Upper lobe of right lung (tissue), 1 donor: Measurements from ENCODE around the gene ABCD2. TPM values are rescaled to one million over a fixed set of nuclear protein-coding genes. Genes with fewer than 3 reads are reported as not detected.
"Not testable (repeated sequence)": the region's sequence is repeated elsewhere in the genome, so short reads cannot be mapped to it uniquely, and the experiment has no call there.

Experiments used
- ATAC-seq: fragments of 200-7000 bp; cut with Tn5 transposase; one replicate; pipeline ENCODE4 v1.9.1; 2020; ENCODE audit warnings: mild to moderate bottlenecking, moderate library complexity
- DNase-seq: peaks from one replicate; pipeline ENCODE4 v3.0.0-alpha.2; 2020
- H3K27ac ChIP-seq: fragments of 200-600 bp; one replicate; pipeline ENCODE4 v1.8.0; 2022
- H3K27me3 ChIP-seq: fragments of 200-600 bp; one replicate; pipeline ENCODE4 v1.8.0; 2022; ENCODE audit warnings: mild to moderate bottlenecking
- H3K36me3 ChIP-seq: fragments of 200-600 bp; one replicate; pipeline ENCODE4 v1.8.0; 2022
- H3K4me1 ChIP-seq: fragments of 200-600 bp; one replicate; pipeline ENCODE4 v1.8.0; 2022
- H3K4me3 ChIP-seq: fragments of 200-600 bp; one replicate; pipeline ENCODE4 v1.8.0; 2022; ENCODE audit warnings: mild to moderate bottlenecking
- H3K9me3 ChIP-seq: fragments of 200-600 bp; one replicate; pipeline ENCODE4 v1.8.0; 2022
- intact Hi-C: fragments of 100-400 bp; cut with DNase I; formaldehyde crosslinking; loops from one replicate; pipeline ENCODE4 v1.11.0; 2022
- total RNA-seq: library from RNA; stranded (reverse); fragmentation: NEBNext Ultra II Directional; extraction: Animal tissue kit (Norgen Biotek cat#: 25700); gene quantifications from one replicate; pipeline ENCODE4 v1.2.1, GENCODE V29; 2021
- TF ChIP-seq, protein P1 (sequence below): fragments of 200-600 bp; IDR thresholded peaks from one replicate; pipeline ENCODE4 v1.8.0; 2022; ENCODE audit warnings: antibody characterized with exemption
- donor health status: DM: no; HTN: yes; CAD: no; lungs with severe emphysema.

The ABCD2 gene
- total RNA-seq, 1 donor from 2014 or later, result 0.46 TPM

DNA sequence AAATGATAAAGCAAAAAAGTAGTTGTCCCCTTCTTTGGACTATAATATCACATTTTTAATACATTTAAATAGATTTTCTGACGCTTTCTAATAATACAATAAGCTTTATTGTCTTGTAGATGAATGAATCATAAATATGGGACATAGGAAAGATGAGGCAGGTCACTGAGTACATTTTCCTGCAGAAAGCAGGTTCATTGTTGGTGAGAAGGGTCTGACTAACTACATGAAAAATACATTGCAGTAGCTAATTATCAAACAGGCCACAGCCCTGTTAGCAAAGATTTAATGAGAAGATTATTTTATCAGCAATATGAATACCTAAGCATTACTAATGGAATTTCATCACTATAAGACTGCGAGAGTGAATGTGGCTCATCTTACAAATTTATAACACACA, 45.6 kb downstream of the ABCD2 start:
- Histone ChIP-seq H3K4me1 (no peaks in the 10 kb centered on the region), H3K4me3 (no peak overlapping the region), H3K27me3 (no peaks in the 10 kb centered on the region), H3K27ac (no peak overlapping the region), H3K36me3 (no peaks in the 10 kb centered on the region), H3K9me3 (no peaks in the 10 kb centered on the region)
- DNase-seq, result no peak
- intact Hi-C loops, result no loop called here
- TF ChIP-seq, protein P1, sequence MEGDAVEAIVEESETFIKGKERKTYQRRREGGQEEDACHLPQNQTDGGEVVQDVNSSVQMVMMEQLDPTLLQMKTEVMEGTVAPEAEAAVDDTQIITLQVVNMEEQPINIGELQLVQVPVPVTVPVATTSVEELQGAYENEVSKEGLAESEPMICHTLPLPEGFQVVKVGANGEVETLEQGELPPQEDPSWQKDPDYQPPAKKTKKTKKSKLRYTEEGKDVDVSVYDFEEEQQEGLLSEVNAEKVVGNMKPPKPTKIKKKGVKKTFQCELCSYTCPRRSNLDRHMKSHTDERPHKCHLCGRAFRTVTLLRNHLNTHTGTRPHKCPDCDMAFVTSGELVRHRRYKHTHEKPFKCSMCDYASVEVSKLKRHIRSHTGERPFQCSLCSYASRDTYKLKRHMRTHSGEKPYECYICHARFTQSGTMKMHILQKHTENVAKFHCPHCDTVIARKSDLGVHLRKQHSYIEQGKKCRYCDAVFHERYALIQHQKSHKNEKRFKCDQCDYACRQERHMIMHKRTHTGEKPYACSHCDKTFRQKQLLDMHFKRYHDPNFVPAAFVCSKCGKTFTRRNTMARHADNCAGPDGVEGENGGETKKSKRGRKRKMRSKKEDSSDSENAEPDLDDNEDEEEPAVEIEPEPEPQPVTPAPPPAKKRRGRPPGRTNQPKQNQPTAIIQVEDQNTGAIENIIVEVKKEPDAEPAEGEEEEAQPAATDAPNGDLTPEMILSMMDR, result no peak
- no peak for ATAC-seq

DNA sequence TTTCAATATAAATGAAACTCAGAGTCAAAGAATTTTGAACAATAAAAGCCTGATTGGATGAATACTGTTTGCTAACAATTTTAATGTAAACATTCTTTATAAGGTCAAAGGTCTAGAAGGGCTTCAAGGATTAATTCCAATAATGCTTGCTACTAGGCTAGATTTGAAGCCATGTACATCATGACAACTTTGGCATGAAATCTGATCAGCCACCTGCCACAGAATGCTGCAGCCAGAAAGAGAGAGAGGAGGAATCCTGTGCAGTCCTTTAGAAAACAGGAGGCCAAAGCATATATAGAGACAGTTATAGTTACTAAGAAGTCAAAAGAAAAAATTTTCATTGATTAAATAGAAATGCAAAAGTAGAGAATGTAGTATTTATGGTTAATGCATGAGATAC, 47.1 kb downstream of the ABCD2 start:
- intact Hi-C loops, result no loop called here
- TF ChIP-seq, protein P1, result no peak
- no peak overlapping the region for H3K4me3 ChIP-seq

GRCh38 chr12:39571351-39571750, 48.3 kb downstream of the ABCD2 start:
- Histone ChIP-seq H3K4me1 (no peaks in the 10 kb centered on the region), H3K9me3 (no peaks in the 10 kb centered on the region), H3K27ac (no peak overlapping the region), H3K4me3 (no peak overlapping the region), H3K27me3 (no peaks in the 10 kb centered on the region), H3K36me3 (no peaks in the 10 kb centered on the region)
- intact Hi-C loops, result no loop called here
- TF ChIP-seq, protein P1, result no peak
- DNase-seq, result no peak
- ATAC-seq, result no peak

More for the DNA sequence above, 47.1 kb downstream of the ABCD2 start:
- DNase-seq (no peak), ATAC-seq (no peak)
- H3K9me3 ChIP-seq, result no peaks in the 10 kb centered on the region
- no peaks in the 10 kb centered on the region for H3K27me3 ChIP-seq
- no peaks in the 10 kb centered on the region for H3K36me3 ChIP-seq
- H3K27ac ChIP-seq, result no peak overlapping the region
- H3K4me1 ChIP-seq, result no peaks in the 10 kb centered on the region

- Histone ChIP-seq H3K36me3 (no peaks in the 10 kb centered on the region), H3K9me3 (no peaks in the 10 kb centered on the region), H3K4me3 (no peak overlapping the region), H3K27me3 (no peaks in the 10 kb centered on the region), H3K27ac (no peak overlapping the region), H3K4me1 (no peaks in the 10 kb centered on the region)
- DNase-seq (no peak), ATAC-seq (no peak)
- TF ChIP-seq, protein P1, result no peak
- intact Hi-C loops, result no loop called here
Measured at GRCh38 chr12:39553476-39553875, 66.1 kb downstream of the ABCD2 start.

DNA sequence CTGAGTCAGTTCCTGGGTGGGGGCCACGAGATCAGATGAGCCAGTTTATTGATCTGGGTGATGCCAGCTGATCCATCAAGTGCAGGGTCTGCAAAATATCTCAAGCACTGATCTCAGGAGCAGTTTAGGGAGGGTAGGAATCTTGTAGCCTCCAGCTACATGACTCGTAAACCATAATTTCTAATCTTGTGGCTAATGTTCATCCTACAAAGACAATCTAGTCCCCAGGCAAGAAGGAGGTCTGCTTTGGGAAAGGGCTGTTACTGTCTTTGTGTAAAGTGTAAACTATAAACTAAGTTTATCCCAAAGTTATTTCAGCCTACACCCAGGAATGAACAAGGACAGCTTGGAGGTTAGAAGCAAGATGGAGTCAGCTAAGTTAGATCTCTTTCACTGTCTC, 75.4 kb downstream of the ABCD2 start:
- H3K27ac ChIP-seq, H3K27me3 ChIP-seq, DNase-seq, H3K36me3 ChIP-seq, H3K4me3 ChIP-seq, H3K9me3 ChIP-seq, intact Hi-C loops, H3K4me1 ChIP-seq, ATAC-seq: not testable (repeated sequence)

GRCh38 chr12:39541471-39541870, 78.1 kb downstream of the ABCD2 start:
- Histone ChIP-seq H3K9me3 (no peaks in the 10 kb centered on the region), H3K27me3 (no peaks in the 10 kb centered on the region), H3K27ac (no peak overlapping the region), H3K4me3 (no peak overlapping the region), H3K4me1 (no peaks in the 10 kb centered on the region), H3K36me3 (no peaks in the 10 kb centered on the region)
- intact Hi-C loops, result no loop called here
- TF ChIP-seq, protein P1, result no peak
- DNase-seq (no peak), ATAC-seq (no peak)
